GM12878 (cell line): ENCODE data around the gene NSMCE1. TPM values are rescaled to one million over a fixed set of nuclear protein-coding genes. Genes with fewer than 3 reads are reported as not detected.

ENCODE experiments used
- BCL11A ChIP-seq: IDR thresholded peaks from 2 replicates; pipeline ENCODE4 v1.6.1; 2011; ENCODE audit warnings: low read depth, low read length
- CBFB ChIP-seq: IDR thresholded peaks from 2 replicates; pipeline ENCODE4 v1.6.1; 2016; ENCODE audit warnings: antibody characterized with exemption, low read depth
- CHD1 ChIP-seq: IDR thresholded peaks from 2 replicates; pipeline ENCODE4 v1.6.1; 2012; ENCODE audit warnings: low read depth, low read length, improper control_type of control experiment
- EED ChIP-seq: sonication (generic); IDR thresholded peaks from 2 replicates; pipeline ENCODE4 v1.6.1; 2016; ENCODE audit warnings: antibody characterized with exemption, low read depth
- EP300 ChIP-seq, 2 experiments: fragments of 150-350 bp in 1 of 2; IDR thresholded peaks; 2 replicates each; pipeline ENCODE4 v1.6.1; 2011 to 2012; ENCODE audit warnings: low read depth in 2 of 2, low read length in 2 of 2, borderline replicate concordance in 1 of 2, improper control_type of control experiment in 1 of 2, inconsistent platforms in 1 of 2; ENCODE audit not compliant: control insufficient read depth in 1 of 2
- FOXM1 ChIP-seq: IDR thresholded peaks from 2 replicates; pipeline ENCODE4 v1.6.1; 2012; ENCODE audit warnings: low read depth, mild to moderate bottlenecking, inconsistent platforms, low read length, moderate library complexity
- JUNB ChIP-seq: IDR thresholded peaks from 2 replicates; pipeline ENCODE4 v1.6.1; 2016; ENCODE audit warnings: antibody characterized with exemption, mild to moderate bottlenecking
- MEF2A ChIP-seq: IDR thresholded peaks from 2 replicates; pipeline ENCODE4 v1.6.1; 2011; ENCODE audit warnings: low read depth, mild to moderate bottlenecking, low read length, moderate library complexity; ENCODE audit not compliant: insufficient read depth
- MXI1 ChIP-seq: fragments of 150-350 bp; IDR thresholded peaks from 2 replicates; pipeline ENCODE4 v1.6.1; 2011; ENCODE audit warnings: low read depth, mild to moderate bottlenecking, inconsistent platforms, low read length, improper control_type of control experiment
- NFXL1 ChIP-seq: fragments of 450-650 bp; IDR thresholded peaks from 2 replicates; pipeline ENCODE4 v1.6.1; 2017; ENCODE audit warnings: antibody characterized with exemption, mild to moderate bottlenecking, borderline replicate concordance
- POLR2AphosphoS2 ChIP-seq: IDR thresholded peaks from 2 replicates; pipeline ENCODE4 v1.6.1; 2011; ENCODE audit warnings: low read depth, mild to moderate bottlenecking, low read length, improper control_type of control experiment, moderate library complexity
- RBBP5 ChIP-seq: fragments of 200-600 bp; sonication (generic); conservative IDR thresholded peaks from 2 replicates; pipeline ENCODE4 v1.6.1; 2016
- REST ChIP-seq: IDR thresholded peaks from 2 replicates; pipeline ENCODE4 v1.6.1; 2012; ENCODE audit warnings: mild to moderate bottlenecking, low read depth, low read length
- SMAD1 ChIP-seq: fragments of 450-650 bp; IDR thresholded peaks from 2 replicates; pipeline ENCODE4 v1.6.1; 2018; ENCODE audit warnings: mild to moderate bottlenecking, low read depth; ENCODE audit not compliant: partially characterized antibody
- SP1 ChIP-seq: IDR thresholded peaks from one replicate; pipeline ENCODE4 v1.6.1; 2011; ENCODE audit warnings: low read depth, low read length
- SUPT20H ChIP-seq: IDR thresholded peaks from 2 replicates; pipeline ENCODE4 v1.6.1; 2011; ENCODE audit warnings: low read depth, mild to moderate bottlenecking, low read length, moderate library complexity, borderline replicate concordance; ENCODE audit not compliant: control insufficient read depth
- polyA plus RNA-seq, 11 experiments: library from polyadenylated mRNA; depleted of rRNA in 4 of 11; unstranded in 6 of 11; stranded (reverse) in 5 of 11; fragments of >200 nt; fragmentation: Nextera tagmentation in 4 of 11; fragmentation: Illumina TruSeq in 1 of 11; extraction: Ambion mirVana in 4 of 11; extraction: Trizol in 1 of 11; gene quantifications; 1 replicate in 1 of 11; 2 replicates in 10 of 11; pipeline versions ENCODE4 v1.2.1 to v1.2.3, GENCODE V29; 2011 to 2016; ENCODE audit warnings: inconsistent platforms in 2 of 11, missing spikeins in 2 of 11, low read depth in 1 of 11
- total RNA-seq, 4 experiments: library from RNA; depleted of rRNA in 3 of 4; stranded (reverse); fragments of >200 nt in 3 of 4; fragmentation: Illumina TruSeq in 1 of 4; extraction: Trizol in 1 of 4; gene quantifications; 2 replicates each; pipeline versions ENCODE4 v1.2.1 to v1.2.3, GENCODE V29; 2013 to 2021
- TF ChIP-seq, protein P1 (sequence below): fragments of 450-650 bp; formaldehyde crosslinking; IDR thresholded peaks from 2 replicates; pipeline ENCODE4 v1.4.0; 2020; ENCODE audit warnings: mild to moderate bottlenecking, moderate library complexity
- TF ChIP-seq, protein P2 (sequence below): fragments of 450-650 bp; IDR thresholded peaks from 2 replicates; pipeline ENCODE4 v1.6.1; 2017; ENCODE audit warnings: antibody characterized with exemption, mild to moderate bottlenecking, moderate library complexity
- TF ChIP-seq, protein P3 (sequence below): IDR thresholded peaks from 2 replicates; pipeline ENCODE4 v1.6.1; 2012; ENCODE audit warnings: low read depth, low read length, improper control_type of control experiment

NSMCE1 gene
- total and polyA plus RNA-seq, 10 of the 15 experiments (the other 5 are each of a cell fraction or from before 2014, with no cell fraction given), result 54.0 to 214 (median 71.4) TPM

DNA sequence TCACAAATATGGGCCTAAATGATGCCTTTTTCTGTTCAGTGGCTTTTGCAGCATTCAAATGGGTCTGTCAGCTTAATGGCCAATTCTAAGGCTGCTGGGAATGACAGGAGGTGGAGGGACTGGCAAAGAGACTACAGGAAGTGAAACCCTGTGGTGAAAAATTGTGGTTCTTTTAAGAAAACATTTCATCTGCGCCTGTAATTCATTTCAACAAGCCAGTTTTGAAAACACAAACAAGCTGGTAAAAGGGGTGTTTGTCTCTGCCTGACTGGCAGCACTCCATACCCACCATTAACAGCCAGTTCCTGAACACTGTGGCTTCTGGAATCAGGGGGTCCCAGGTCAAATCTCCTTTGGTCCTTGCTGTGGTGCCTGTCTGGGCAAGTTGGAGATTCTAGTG lies 68.8 kb downstream of the NSMCE1 start (continued):
- TF ChIP-seq REST, result no peak
- TF ChIP-seq CBFB, result peak; percentile 70; the same call in 1 of the 2 replicates
- TF ChIP-seq MEF2A, result 0 out of 2 replicates have a peak, but pooled peaks have one; percentile 27
- TF ChIP-seq, protein P1, sequence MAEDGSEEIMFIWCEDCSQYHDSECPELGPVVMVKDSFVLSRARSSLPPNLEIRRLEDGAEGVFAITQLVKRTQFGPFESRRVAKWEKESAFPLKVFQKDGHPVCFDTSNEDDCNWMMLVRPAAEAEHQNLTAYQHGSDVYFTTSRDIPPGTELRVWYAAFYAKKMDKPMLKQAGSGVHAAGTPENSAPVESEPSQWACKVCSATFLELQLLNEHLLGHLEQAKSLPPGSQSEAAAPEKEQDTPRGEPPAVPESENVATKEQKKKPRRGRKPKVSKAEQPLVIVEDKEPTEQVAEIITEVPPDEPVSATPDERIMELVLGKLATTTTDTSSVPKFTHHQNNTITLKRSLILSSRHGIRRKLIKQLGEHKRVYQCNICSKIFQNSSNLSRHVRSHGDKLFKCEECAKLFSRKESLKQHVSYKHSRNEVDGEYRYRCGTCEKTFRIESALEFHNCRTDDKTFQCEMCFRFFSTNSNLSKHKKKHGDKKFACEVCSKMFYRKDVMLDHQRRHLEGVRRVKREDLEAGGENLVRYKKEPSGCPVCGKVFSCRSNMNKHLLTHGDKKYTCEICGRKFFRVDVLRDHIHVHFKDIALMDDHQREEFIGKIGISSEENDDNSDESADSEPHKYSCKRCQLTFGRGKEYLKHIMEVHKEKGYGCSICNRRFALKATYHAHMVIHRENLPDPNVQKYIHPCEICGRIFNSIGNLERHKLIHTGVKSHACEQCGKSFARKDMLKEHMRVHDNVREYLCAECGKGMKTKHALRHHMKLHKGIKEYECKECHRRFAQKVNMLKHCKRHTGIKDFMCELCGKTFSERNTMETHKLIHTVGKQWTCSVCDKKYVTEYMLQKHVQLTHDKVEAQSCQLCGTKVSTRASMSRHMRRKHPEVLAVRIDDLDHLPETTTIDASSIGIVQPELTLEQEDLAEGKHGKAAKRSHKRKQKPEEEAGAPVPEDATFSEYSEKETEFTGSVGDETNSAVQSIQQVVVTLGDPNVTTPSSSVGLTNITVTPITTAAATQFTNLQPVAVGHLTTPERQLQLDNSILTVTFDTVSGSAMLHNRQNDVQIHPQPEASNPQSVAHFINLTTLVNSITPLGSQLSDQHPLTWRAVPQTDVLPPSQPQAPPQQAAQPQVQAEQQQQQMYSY (CRISPR knock-in tag), result no peak
- TF ChIP-seq, protein P2, sequence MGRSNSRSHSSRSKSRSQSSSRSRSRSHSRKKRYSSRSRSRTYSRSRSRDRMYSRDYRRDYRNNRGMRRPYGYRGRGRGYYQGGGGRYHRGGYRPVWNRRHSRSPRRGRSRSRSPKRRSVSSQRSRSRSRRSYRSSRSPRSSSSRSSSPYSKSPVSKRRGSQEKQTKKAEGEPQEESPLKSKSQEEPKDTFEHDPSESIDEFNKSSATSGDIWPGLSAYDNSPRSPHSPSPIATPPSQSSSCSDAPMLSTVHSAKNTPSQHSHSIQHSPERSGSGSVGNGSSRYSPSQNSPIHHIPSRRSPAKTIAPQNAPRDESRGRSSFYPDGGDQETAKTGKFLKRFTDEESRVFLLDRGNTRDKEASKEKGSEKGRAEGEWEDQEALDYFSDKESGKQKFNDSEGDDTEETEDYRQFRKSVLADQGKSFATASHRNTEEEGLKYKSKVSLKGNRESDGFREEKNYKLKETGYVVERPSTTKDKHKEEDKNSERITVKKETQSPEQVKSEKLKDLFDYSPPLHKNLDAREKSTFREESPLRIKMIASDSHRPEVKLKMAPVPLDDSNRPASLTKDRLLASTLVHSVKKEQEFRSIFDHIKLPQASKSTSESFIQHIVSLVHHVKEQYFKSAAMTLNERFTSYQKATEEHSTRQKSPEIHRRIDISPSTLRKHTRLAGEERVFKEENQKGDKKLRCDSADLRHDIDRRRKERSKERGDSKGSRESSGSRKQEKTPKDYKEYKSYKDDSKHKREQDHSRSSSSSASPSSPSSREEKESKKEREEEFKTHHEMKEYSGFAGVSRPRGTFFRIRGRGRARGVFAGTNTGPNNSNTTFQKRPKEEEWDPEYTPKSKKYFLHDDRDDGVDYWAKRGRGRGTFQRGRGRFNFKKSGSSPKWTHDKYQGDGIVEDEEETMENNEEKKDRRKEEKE, result no peak
- TF ChIP-seq NFXL1, result no peak
- TF ChIP-seq POLR2AphosphoS2, result no peak
- TF ChIP-seq RBBP5, result no peak
- TF ChIP-seq, protein P3, sequence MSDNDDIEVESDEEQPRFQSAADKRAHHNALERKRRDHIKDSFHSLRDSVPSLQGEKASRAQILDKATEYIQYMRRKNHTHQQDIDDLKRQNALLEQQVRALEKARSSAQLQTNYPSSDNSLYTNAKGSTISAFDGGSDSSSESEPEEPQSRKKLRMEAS, result no peak
- no peak for TF ChIP-seq CHD1
- peak; percentile 79 for TF ChIP-seq EED
- TF ChIP-seq EP300 (IDR thresholded peaks at IDR 0.05; ENCODE audit: borderline replicate concordance in 1 of 2, control insufficient read depth in 1 of 2, low read depth in 2 of 2, low read length in 2 of 2), result peak in 1 of 2 experiments; percentile 90; a peak in 2 of 4 replicates
- TF ChIP-seq BCL11A, result peak; percentile 45; the same call in 1 of the 2 replicates
- TF ChIP-seq SUPT20H, result no peak
- no peak for TF ChIP-seq SMAD1
- TF ChIP-seq FOXM1, result 0 out of 2 replicates have a peak, but pooled peaks have one; percentile 20
- TF ChIP-seq SP1, result no peak
- no peak for TF ChIP-seq MXI1
- TF ChIP-seq JUNB, result no peak
